HCT116 (cell line): ENCODE results near the gene KIAA1586. TPM values are rescaled to one million over a fixed set of nuclear protein-coding genes. Genes with fewer than 3 reads are reported as not detected.

ENCODE experiments used
- ATAC-seq: fragments of 200-7000 bp; cut with Tn5 transposase; 2 replicates; pipeline ENCODE4 v1.9.1; 2020; ENCODE audit warnings: mild to moderate bottlenecking, moderate library complexity
- BruUV-seq: library from RNA; stranded (reverse); fragments of 400-500 nt; replicated peaks from 2 replicates; lab custom pipeline; 2021; lab: Mats Ljungman, UMichigan
- CTCF ChIA-PET: fragments of 300-600 bp; sonication (Branson Sonifier 250); formaldehyde crosslinking; loops from one replicate; lab custom pipeline; 2021; ENCODE audit warnings: antibody characterized with exemption; lab: Charles Lee
- POLR2A ChIA-PET: fragments of 300-600, 350-600 bp; sonication (Branson Sonifier 250); formaldehyde crosslinking; loops from one replicate; lab custom pipeline; 2021; ENCODE audit warnings: antibody characterized with exemption; lab: Charles Lee
- RAD21 ChIA-PET, 2 experiments: fragments of 300-600 bp; sonication (Branson Sonifier 250); formaldehyde crosslinking; loops; one replicate each; lab custom pipeline; 2023; ENCODE audit warnings: low total read pairs in 2 of 2; ENCODE audit not compliant: uncharacterized antibody in 2 of 2, unreplicated experiment in 2 of 2, low non-redundant PET in 1 of 2; lab: Charles Lee
- DNase-seq: peaks from one replicate; pipeline ENCODE4 v3.0.0-alpha.2; 2010; ENCODE audit warnings: low read depth, low spot score
- H2AFZ ChIP-seq: fragments of 200-600 bp; shearing (Covaris generic), sonication (generic); 2 replicates; pipeline ENCODE4 v1.6.1; 2017; ENCODE audit warnings: low read depth, mixed run types, mixed read lengths, antibody characterized with exemption, low read length; ENCODE audit not compliant: poor library complexity, severe bottlenecking
- H3K27ac ChIP-seq: 2 replicates; pipeline ENCODE4 v1.5.1; 2012; ENCODE audit warnings: low read depth, low read length
- H3K27me3 ChIP-seq: fragments of 200-600 bp; sonication (generic); 2 replicates; pipeline ENCODE4 v1.6.1; 2016; ENCODE audit warnings: mixed run types, low read length, mixed read lengths; ENCODE audit not compliant: insufficient read depth
- H3K36me3 ChIP-seq, 2 experiments: fragments of 200-500 bp in 1 of 2; fragments of 200-600 bp in 1 of 2; sonication (Bioruptor generic) in 1 of 2; sonication (generic) in 1 of 2; 2 replicates each; pipeline versions ENCODE4 v1.5.1 to v1.6.1; 2014 to 2016; ENCODE audit warnings: low read length in 2 of 2, inconsistent platforms in 1 of 2, mixed read lengths in 1 of 2, mixed run types in 1 of 2; ENCODE audit not compliant: insufficient read depth in 2 of 2, control insufficient read depth in 1 of 2
- H3K4me1 ChIP-seq, 2 experiments: fragments of 200-600 bp in 1 of 2; sonication (generic) in 1 of 2; 2 replicates each; pipeline versions ENCODE4 v1.5.1 to v1.6.1; 2012 to 2017; ENCODE audit warnings: low read length in 2 of 2, inconsistent platforms in 1 of 2, mild to moderate bottlenecking in 1 of 2, mixed read lengths in 1 of 2, mixed run types in 1 of 2, moderate library complexity in 1 of 2; ENCODE audit not compliant: insufficient read depth in 2 of 2, control insufficient read depth in 1 of 2
- H3K4me2 ChIP-seq: fragments of 200-600 bp; sonication (generic); 2 replicates; pipeline ENCODE4 v1.6.1; 2017; ENCODE audit warnings: mixed run types, low read length, mixed read lengths
- H3K4me3 ChIP-seq, 2 experiments: fragments of 200-600 bp in 1 of 2; sonication (generic) in 1 of 2; replicated peaks in 1 of 2; 2 replicates each; pipeline ENCODE4 v1.5.1; 2011 to 2016; ENCODE audit warnings: low read length in 2 of 2, control low read depth in 1 of 2, low read depth in 1 of 2, mild to moderate bottlenecking in 1 of 2, mixed read lengths in 1 of 2, mixed run types in 1 of 2
- H3K79me2 ChIP-seq: fragments of 200-600 bp; sonication (generic); 2 replicates; pipeline ENCODE4 v1.6.1; 2017; ENCODE audit warnings: mild to moderate bottlenecking, mixed run types, low read length, moderate library complexity, mixed read lengths; ENCODE audit not compliant: insufficient read depth
- H3K9ac ChIP-seq: fragments of 200-600 bp; sonication (generic); 2 replicates; pipeline ENCODE4 v1.6.1; 2016; ENCODE audit warnings: low read length, mixed read lengths
- H3K9me2 ChIP-seq: fragments of 200-600 bp; sonication (generic), shearing (Covaris generic); 2 replicates; pipeline ENCODE4 v1.6.1; 2017; ENCODE audit warnings: mixed run types, mild to moderate bottlenecking, moderate library complexity; ENCODE audit not compliant: insufficient read depth
- H3K9me3 ChIP-seq, 2 experiments: fragments of 200-500 bp in 1 of 2; fragments of 200-600 bp in 1 of 2; sonication (Bioruptor generic) in 1 of 2; sonication (generic) in 1 of 2; 2 replicates each; pipeline ENCODE4 v1.6.1; 2014 to 2017; ENCODE audit warnings: low read length in 2 of 2, mixed read lengths in 2 of 2, inconsistent platforms in 1 of 2, low read depth in 1 of 2, mild to moderate bottlenecking in 1 of 2, mixed run types in 1 of 2, moderate library complexity in 1 of 2; ENCODE audit not compliant: control insufficient read depth in 1 of 2, insufficient read depth in 1 of 2
- H4K20me1 ChIP-seq: fragments of 200-600 bp; sonication (generic), shearing (Covaris generic); 2 replicates; pipeline ENCODE4 v1.6.1; 2017; ENCODE audit warnings: mixed run types, mild to moderate bottlenecking, moderate library complexity; ENCODE audit not compliant: insufficient read depth
- CBX3 ChIP-seq: IDR thresholded peaks from 2 replicates; pipeline ENCODE4 v1.6.1; 2012; ENCODE audit warnings: low read depth
- CEBPB ChIP-seq: IDR thresholded peaks from 2 replicates; pipeline ENCODE4 v1.6.1; 2012; ENCODE audit warnings: low read depth
- EGR1 ChIP-seq: IDR thresholded peaks from 2 replicates; pipeline ENCODE4 v1.6.1; 2012; ENCODE audit warnings: low read depth
- ELF1 ChIP-seq: IDR thresholded peaks from 2 replicates; pipeline ENCODE4 v1.6.1; 2012; ENCODE audit warnings: low read depth, borderline replicate concordance
- EZH2 ChIP-seq: fragments of 200-600 bp; sonication (generic); IDR thresholded peaks from 2 replicates; pipeline ENCODE4 v1.6.1; 2017; ENCODE audit warnings: antibody characterized with exemption, mixed run types
- FOSL1 ChIP-seq: IDR thresholded peaks from 2 replicates; pipeline ENCODE4 v1.6.1; 2012; ENCODE audit warnings: low read depth
- POLR2AphosphoS5 ChIP-seq: IDR thresholded peaks from 2 replicates; pipeline ENCODE4 v1.6.1; 2011; ENCODE audit warnings: mild to moderate bottlenecking, low read depth, low read length, moderate library complexity
- RAD21 ChIP-seq: IDR thresholded peaks from 2 replicates; pipeline ENCODE4 v1.6.1; 2012; ENCODE audit warnings: low read depth, mild to moderate bottlenecking
- SIN3A ChIP-seq: IDR thresholded peaks from 2 replicates; pipeline ENCODE4 v1.6.1; 2012; ENCODE audit warnings: low read depth
- SP1 ChIP-seq: IDR thresholded peaks from 2 replicates; pipeline ENCODE4 v1.6.1; 2012; ENCODE audit warnings: low read depth
- TCF7L2 ChIP-seq: IDR thresholded peaks from 2 replicates; pipeline ENCODE4 v1.7.0; 2011; ENCODE audit warnings: borderline replicate concordance, inconsistent platforms; ENCODE audit not compliant: insufficient read depth, insufficient read length; ENCODE audit errors: extremely low read depth
- YY1 ChIP-seq: IDR thresholded peaks from 2 replicates; pipeline ENCODE4 v1.6.1; 2011; ENCODE audit warnings: low read length, low read depth, moderate library complexity, mild to moderate bottlenecking; ENCODE audit not compliant: insufficient replicate concordance; ENCODE audit errors: extremely low read depth
- ZFX ChIP-seq: fragments of 450-650 bp; IDR thresholded peaks from 2 replicates; pipeline ENCODE4 v1.6.1; 2017
- ZNF274 ChIP-seq: fragments of 200-500 bp; sonication (Bioruptor generic); IDR thresholded peaks from 2 replicates; pipeline ENCODE4 v1.6.1; 2014; ENCODE audit warnings: mild to moderate bottlenecking, low read depth, low read length, inconsistent platforms
- intact Hi-C: fragments of 100-400 bp; cut with micrococcal nuclease; formaldehyde crosslinking; loops from 2 replicates; pipeline ENCODE4 v1.10.0; 2022
- total RNA-seq: library from RNA; stranded (reverse); gene quantifications from one replicate; pipeline ENCODE4 v1.2.1, GENCODE V29; 2021; ENCODE audit not compliant: unreplicated experiment
- TF ChIP-seq, protein P1 (sequence below): IDR thresholded peaks from 2 replicates; pipeline ENCODE4 v1.6.1; 2012
- TF ChIP-seq, protein P2 (sequence below): IDR thresholded peaks from 2 replicates; pipeline ENCODE4 v1.6.1; 2011; ENCODE audit warnings: mild to moderate bottlenecking, low read length, moderate library complexity; ENCODE audit not compliant: insufficient replicate concordance; ENCODE audit errors: extremely low read depth
- TF ChIP-seq, protein P3 (sequence below), 3 experiments: fragments of 200-600 bp in 1 of 3; sonication (generic) in 1 of 3; IDR thresholded peaks in 2 of 3; conservative IDR thresholded peaks in 1 of 3; 2 replicates each; pipeline ENCODE4 v1.5.1; 2012 to 2017; ENCODE audit warnings: low read depth in 2 of 3, low read length in 2 of 3, antibody characterized with exemption in 1 of 3, borderline replicate concordance in 1 of 3, control low read depth in 1 of 3, mild to moderate bottlenecking in 1 of 3, mixed read lengths in 1 of 3, mixed run types in 1 of 3, moderate library complexity in 1 of 3; ENCODE audit not compliant: insufficient read depth in 1 of 3
- TF ChIP-seq, protein P4 (sequence below): IDR thresholded peaks from 2 replicates; pipeline ENCODE4 v1.6.1; 2012

Gene KIAA1586
- total RNA-seq, 1 experiment from 2014 or later: 12.7 TPM

GRCh38 chr6:57072108-57072507 is 25.6 kb downstream of the KIAA1586 start:
- Histone ChIP-seq H3K79me2 (no peaks in the 10 kb centered on the region), H3K27ac (no peak overlapping the region), H3K4me3 (no peak overlapping the region), H3K36me3 (no peaks in the 10 kb centered on the region; a peak in 1 of 4 replicates), H3K4me2 (no peak overlapping the region), H3K9me2 (no peaks in the 10 kb centered on the region), H3K9ac (no peak overlapping the region), H3K9me3 (no peaks in the 10 kb centered on the region), H4K20me1 (no peaks in the 10 kb centered on the region), H2AFZ (no peak overlapping the region), H3K4me1 (no peaks in the 10 kb centered on the region), H3K27me3 (no peaks in the 10 kb centered on the region)
- DNase-seq (no peak), ATAC-seq (no peak)
- ChIA-PET CTCF (no interaction called here), POLR2A (no interaction called here), RAD21 (no interaction called here)
- no TSS peak for BruUV-seq
- no peak for TF ChIP-seq ZNF274
- TF ChIP-seq YY1: no peak
- no peak for TF ChIP-seq CEBPB
- no peak for TF ChIP-seq SP1
- TF ChIP-seq, protein P1, sequence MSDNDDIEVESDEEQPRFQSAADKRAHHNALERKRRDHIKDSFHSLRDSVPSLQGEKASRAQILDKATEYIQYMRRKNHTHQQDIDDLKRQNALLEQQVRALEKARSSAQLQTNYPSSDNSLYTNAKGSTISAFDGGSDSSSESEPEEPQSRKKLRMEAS: no peak
- TF ChIP-seq POLR2AphosphoS5: no peak
- TF ChIP-seq EGR1: no peak
- TF ChIP-seq SIN3A: no peak
- no peak for TF ChIP-seq CBX3
- TF ChIP-seq EZH2: no peak
- TF ChIP-seq, protein P2, sequence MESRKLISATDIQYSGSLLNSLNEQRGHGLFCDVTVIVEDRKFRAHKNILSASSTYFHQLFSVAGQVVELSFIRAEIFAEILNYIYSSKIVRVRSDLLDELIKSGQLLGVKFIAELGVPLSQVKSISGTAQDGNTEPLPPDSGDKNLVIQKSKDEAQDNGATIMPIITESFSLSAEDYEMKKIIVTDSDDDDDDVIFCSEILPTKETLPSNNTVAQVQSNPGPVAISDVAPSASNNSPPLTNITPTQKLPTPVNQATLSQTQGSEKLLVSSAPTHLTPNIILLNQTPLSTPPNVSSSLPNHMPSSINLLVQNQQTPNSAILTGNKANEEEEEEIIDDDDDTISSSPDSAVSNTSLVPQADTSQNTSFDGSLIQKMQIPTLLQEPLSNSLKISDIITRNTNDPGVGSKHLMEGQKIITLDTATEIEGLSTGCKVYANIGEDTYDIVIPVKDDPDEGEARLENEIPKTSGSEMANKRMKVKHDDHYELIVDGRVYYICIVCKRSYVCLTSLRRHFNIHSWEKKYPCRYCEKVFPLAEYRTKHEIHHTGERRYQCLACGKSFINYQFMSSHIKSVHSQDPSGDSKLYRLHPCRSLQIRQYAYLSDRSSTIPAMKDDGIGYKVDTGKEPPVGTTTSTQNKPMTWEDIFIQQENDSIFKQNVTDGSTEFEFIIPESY: no peak
- TF ChIP-seq ELF1: no peak
- TF ChIP-seq, protein P3, sequence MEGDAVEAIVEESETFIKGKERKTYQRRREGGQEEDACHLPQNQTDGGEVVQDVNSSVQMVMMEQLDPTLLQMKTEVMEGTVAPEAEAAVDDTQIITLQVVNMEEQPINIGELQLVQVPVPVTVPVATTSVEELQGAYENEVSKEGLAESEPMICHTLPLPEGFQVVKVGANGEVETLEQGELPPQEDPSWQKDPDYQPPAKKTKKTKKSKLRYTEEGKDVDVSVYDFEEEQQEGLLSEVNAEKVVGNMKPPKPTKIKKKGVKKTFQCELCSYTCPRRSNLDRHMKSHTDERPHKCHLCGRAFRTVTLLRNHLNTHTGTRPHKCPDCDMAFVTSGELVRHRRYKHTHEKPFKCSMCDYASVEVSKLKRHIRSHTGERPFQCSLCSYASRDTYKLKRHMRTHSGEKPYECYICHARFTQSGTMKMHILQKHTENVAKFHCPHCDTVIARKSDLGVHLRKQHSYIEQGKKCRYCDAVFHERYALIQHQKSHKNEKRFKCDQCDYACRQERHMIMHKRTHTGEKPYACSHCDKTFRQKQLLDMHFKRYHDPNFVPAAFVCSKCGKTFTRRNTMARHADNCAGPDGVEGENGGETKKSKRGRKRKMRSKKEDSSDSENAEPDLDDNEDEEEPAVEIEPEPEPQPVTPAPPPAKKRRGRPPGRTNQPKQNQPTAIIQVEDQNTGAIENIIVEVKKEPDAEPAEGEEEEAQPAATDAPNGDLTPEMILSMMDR (IDR thresholded peaks at IDR 0.05 in 2 of 3, conservative IDR thresholded peaks at IDR 0.05 in 1 of 3; ENCODE audit: borderline replicate concordance in 1 of 3, insufficient read depth in 1 of 3, low read depth in 2 of 3, low read length in 2 of 3): no peak
- TF ChIP-seq FOSL1: no peak
- TF ChIP-seq ZFX: no peak
- no peak for TF ChIP-seq TCF7L2
- TF ChIP-seq, protein P4, sequence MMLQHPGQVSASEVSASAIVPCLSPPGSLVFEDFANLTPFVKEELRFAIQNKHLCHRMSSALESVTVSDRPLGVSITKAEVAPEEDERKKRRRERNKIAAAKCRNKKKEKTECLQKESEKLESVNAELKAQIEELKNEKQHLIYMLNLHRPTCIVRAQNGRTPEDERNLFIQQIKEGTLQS: no peak
- TF ChIP-seq RAD21: no peak
- intact Hi-C loops: no loop called here
